Muscle of arm (tissue), 14 donors: ENCODE measurements around the gene GLUL. TPM values are rescaled to one million over a fixed set of nuclear protein-coding genes. Genes with fewer than 3 reads are reported as not detected.

ENCODE experiments used
- DNase-seq: peaks from one replicate; pipeline ENCODE4 v3.0.0-alpha.2; 2013
- long read RNA-seq, 11 donors: transcript quantifications; one replicate each; lab custom pipeline, GENCODE V29; 2026
- polyA plus RNA-seq, 12 donors: library from polyadenylated mRNA; unstranded; fragments of 120-200 nt; gene quantifications; one replicate each; pipeline ENCODE4 v1.2.1, GENCODE V29; 2013; ENCODE audit not compliant: insufficient read length in 12 of 12

Gene GLUL
- 100 to 1,000 TPM in 11 of 12 donors, not detected in 1; 110 to 402 (median 289) TPM for polyA plus RNA-seq
- long read RNA-seq, donor 1, full-length matches to known transcripts, result 74 of 88 reads
- long read RNA-seq, donor 1, partial matches to known transcripts, result 14 of 88 reads
- long read RNA-seq, donor 1, other reads (novel, unspliced or antisense), result 0 of 88 reads
- long read RNA-seq, donor 2, full-length matches to known transcripts, result 94 of 110 reads
- long read RNA-seq, donor 2, partial matches to known transcripts, result 11 of 110 reads
- long read RNA-seq, donor 2, other reads (novel, unspliced or antisense), result 5 of 110 reads
- long read RNA-seq, donor 3, full-length matches to known transcripts, result 43 of 43 reads
- long read RNA-seq, donor 3, partial matches to known transcripts, result 0 of 43 reads
- long read RNA-seq, donor 3, other reads (novel, unspliced or antisense), result 0 of 43 reads
- long read RNA-seq, donor 4, full-length matches to known transcripts, result 23 of 23 reads
- long read RNA-seq, donor 4, partial matches to known transcripts, result 0 of 23 reads
- long read RNA-seq, donor 4, other reads (novel, unspliced or antisense), result 0 of 23 reads
- long read RNA-seq, donor 5, full-length matches to known transcripts, result 76 of 154 reads
- long read RNA-seq, donor 5, partial matches to known transcripts, result 71 of 154 reads
- long read RNA-seq, donor 5, other reads (novel, unspliced or antisense), result 7 of 154 reads
- long read RNA-seq, donor 6, full-length matches to known transcripts, result 37 of 37 reads
- long read RNA-seq, donor 6, partial matches to known transcripts, result 0 of 37 reads
- long read RNA-seq, donor 6, other reads (novel, unspliced or antisense), result 0 of 37 reads
- long read RNA-seq, donor 7, full-length matches to known transcripts, result 25 of 25 reads
- long read RNA-seq, donor 7, partial matches to known transcripts, result 0 of 25 reads
- long read RNA-seq, donor 7, other reads (novel, unspliced or antisense), result 0 of 25 reads
- long read RNA-seq, donor 8, full-length matches to known transcripts, result 101 of 128 reads
- long read RNA-seq, donor 8, partial matches to known transcripts, result 19 of 128 reads
- long read RNA-seq, donor 8, other reads (novel, unspliced or antisense), result 8 of 128 reads
- long read RNA-seq, donor 9, full-length matches to known transcripts, result 27 of 27 reads
- long read RNA-seq, donor 9, partial matches to known transcripts, result 0 of 27 reads
- long read RNA-seq, donor 9, other reads (novel, unspliced or antisense), result 0 of 27 reads
- long read RNA-seq, donor 10, full-length matches to known transcripts, result 77 of 84 reads
- long read RNA-seq, donor 10, partial matches to known transcripts, result 0 of 84 reads
- long read RNA-seq, donor 10, other reads (novel, unspliced or antisense), result 7 of 84 reads
- long read RNA-seq, donor 11, full-length matches to known transcripts, result 63 of 63 reads
- long read RNA-seq, donor 11, partial matches to known transcripts, result 0 of 63 reads
- long read RNA-seq, donor 11, other reads (novel, unspliced or antisense), result 0 of 63 reads

- peak; percentile 93 for DNase-seq
Measured at GRCh38 chr1:182391362-182392049, at the start of gene GLUL. Gene GLUL, minus strand, starts transcription at chr1:182391790. Its CDS starts 3,053 bp downstream, at chr1:182388737.

- no peak for DNase-seq
Measured at GRCh38 chr1:182438326-182438725, 46.7 kb upstream of the GLUL start.

GRCh38 chr1:182433580-182433979 lies 42.0 kb upstream of the GLUL start:
- DNase-seq, result no peak

- DNase-seq, result no peak
Measured at GRCh38 chr1:182431278-182431677, 39.7 kb upstream of the GLUL start.

- DNase-seq, result no peak
Measured at GRCh38 chr1:182430263-182431068, 38.9 kb upstream of the GLUL start.

GRCh38 chr1:182428043-182428442 lies 36.5 kb upstream of the GLUL start:
- no peak for DNase-seq

GRCh38 chr1:182426442-182427430 lies 35.1 kb upstream of the GLUL start:
- DNase-seq, result no peak

GRCh38 chr1:182415789-182416188 lies 24.2 kb upstream of the GLUL start:
- DNase-seq, result no peak

- no peak for DNase-seq
Measured at GRCh38 chr1:182413969-182414368, 22.4 kb upstream of the GLUL start.

- no peak for DNase-seq
Measured at GRCh38 chr1:182413486-182413885, 21.9 kb upstream of the GLUL start.

- DNase-seq, result peak; percentile 34
Measured at GRCh38 chr1:182410620-182411273, 19.2 kb upstream of the GLUL start.

GRCh38 chr1:182410138-182410537 lies 18.5 kb upstream of the GLUL start:
- no peak for DNase-seq

- DNase-seq, result no peak
Measured at GRCh38 chr1:182408435-182409075, 17.0 kb upstream of the GLUL start.

- no peak for DNase-seq
Measured at GRCh38 chr1:182407724-182408123, 16.1 kb upstream of the GLUL start.

- no peak for DNase-seq
Measured at GRCh38 chr1:182406012-182406411, 14.4 kb upstream of the GLUL start.

GRCh38 chr1:182405578-182405977 lies 14.0 kb upstream of the GLUL start:
- no peak for DNase-seq

GRCh38 chr1:182404781-182405180 lies 13.2 kb upstream of the GLUL start:
- DNase-seq, result no peak

- no peak for DNase-seq
Measured at GRCh38 chr1:182400567-182400966, 9.0 kb upstream of the GLUL start, which contains the start of gene TEDDM1. Gene TEDDM1, minus strand, starts transcription at chr1:182400667. Its CDS starts 182 bp downstream, at chr1:182400485.
